DMS153 treated with DMSO at 0.1 percent for 48 hours (cell line): ENCODE measurements around the gene FTO.

ENCODE experiments used
- DNase-seq: peaks from one replicate; lab custom pipeline; 2025; ENCODE audit not compliant: unreplicated experiment; lab: John Stamatoyannopoulos, UW

FTO gene

GRCh38 chr16:53708490-53708889, 4.5 kb downstream of the FTO start:
- DNase-seq, result no peak

GRCh38 chr16:53711390-53711789, 7.4 kb downstream of the FTO start:
- DNase-seq, result no peak

GRCh38 chr16:53712065-53712464, 8.1 kb downstream of the FTO start:
- no peak for DNase-seq

- DNase-seq, result no peak
These were observed 9.6 kb downstream of the FTO start for GRCh38 chr16:53713403-53714204.

- DNase-seq, result no peak
These were observed 10.5 kb downstream of the FTO start for GRCh38 chr16:53714205-53715022.

- DNase-seq, result no peak
These were observed 11.0 kb downstream of the FTO start for GRCh38 chr16:53715023-53715384.

GRCh38 chr16:53717577-53717976, 13.6 kb downstream of the FTO start:
- DNase-seq, result no peak

GRCh38 chr16:53721017-53721416, 17.1 kb downstream of the FTO start:
- no peak for DNase-seq

GRCh38 chr16:53726625-53727024, 22.7 kb downstream of the FTO start:
- DNase-seq, result no peak

- no peak for DNase-seq
These were observed 26.7 kb downstream of the FTO start for GRCh38 chr16:53730693-53731092.

GRCh38 chr16:53732296-53732929, 28.5 kb downstream of the FTO start:
- no peak for DNase-seq

- no peak for DNase-seq
These were observed 31.0 kb downstream of the FTO start for GRCh38 chr16:53734908-53735307.

- no peak for DNase-seq
These were observed 32.3 kb downstream of the FTO start for GRCh38 chr16:53736297-53736696.

- DNase-seq, result no peak
These were observed 33.6 kb downstream of the FTO start for GRCh38 chr16:53737552-53737951.

- no peak for DNase-seq
These were observed 36.5 kb downstream of the FTO start for GRCh38 chr16:53740476-53740875.

GRCh38 chr16:53740933-53741531, 37.1 kb downstream of the FTO start:
- no peak for DNase-seq

- DNase-seq, result no peak
These were observed 37.6 kb downstream of the FTO start for GRCh38 chr16:53741546-53741945.

GRCh38 chr16:53743149-53743566, 39.2 kb downstream of the FTO start:
- DNase-seq, result no peak

- no peak for DNase-seq
These were observed 40.5 kb downstream of the FTO start for GRCh38 chr16:53744449-53744848.

GRCh38 chr16:53745086-53745485, 41.1 kb downstream of the FTO start:
- DNase-seq, result no peak

GRCh38 chr16:53745753-53746266, 41.9 kb downstream of the FTO start:
- DNase-seq, result no peak
